AG10803 (cell line): ENCODE data around the gene CDC42BPB.

ENCODE experiments used
- DNase-seq: peaks from one replicate; pipeline ENCODE4 v3.0.0; 2010; ENCODE audit warnings: low read depth
- H3K4me3 ChIP-seq: 2 replicates; pipeline ENCODE4 v1.5.1; 2011; ENCODE audit warnings: mild to moderate bottlenecking, low read length, control low read depth
- CTCF ChIP-seq: conservative IDR thresholded peaks from 2 replicates; pipeline ENCODE4 v1.5.1; 2011; ENCODE audit warnings: mild to moderate bottlenecking, low read length, control low read depth, inconsistent platforms

Gene CDC42BPB

DNA sequence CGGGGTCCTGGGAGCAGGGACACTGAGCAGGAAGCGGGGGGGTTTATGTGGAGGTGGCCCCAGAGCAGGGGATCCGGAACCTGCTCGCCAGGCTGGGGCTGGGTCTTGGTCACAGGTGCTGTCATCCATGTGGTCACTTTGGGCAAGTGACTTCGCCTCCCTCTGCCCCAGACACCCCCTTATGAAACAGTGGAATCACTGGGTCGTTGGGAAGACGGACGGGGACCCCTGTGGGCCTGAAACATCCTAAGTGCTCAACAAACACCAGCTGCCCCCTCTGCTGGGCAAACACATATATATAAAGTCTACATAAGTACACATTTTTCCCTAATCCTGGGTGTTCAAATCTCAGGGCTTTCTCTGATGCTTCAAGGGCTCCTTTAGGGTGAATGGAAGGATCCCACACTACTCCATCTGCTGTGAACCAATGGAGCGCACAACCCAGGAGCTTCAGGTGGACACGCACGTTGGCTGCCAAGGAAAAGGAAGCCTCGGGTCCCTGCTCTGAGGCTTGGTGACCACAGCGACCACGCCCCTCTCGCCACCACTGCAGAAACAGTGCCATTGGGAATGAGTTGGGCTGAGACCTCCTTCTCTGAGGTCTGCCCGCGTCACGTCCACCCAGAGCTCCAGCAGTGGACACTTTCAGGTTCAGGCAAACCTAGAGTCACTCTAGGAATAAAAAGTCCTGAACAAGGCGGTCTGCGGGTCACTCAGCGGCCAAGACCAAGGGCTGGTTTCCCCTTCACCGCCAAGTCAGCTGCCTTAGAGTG is 54.6 kb downstream of the CDC42BPB start:
- DNase-seq = no peak
- TF ChIP-seq CTCF = no peak
- H3K4me3 ChIP-seq = no peak overlapping the region

DNA sequence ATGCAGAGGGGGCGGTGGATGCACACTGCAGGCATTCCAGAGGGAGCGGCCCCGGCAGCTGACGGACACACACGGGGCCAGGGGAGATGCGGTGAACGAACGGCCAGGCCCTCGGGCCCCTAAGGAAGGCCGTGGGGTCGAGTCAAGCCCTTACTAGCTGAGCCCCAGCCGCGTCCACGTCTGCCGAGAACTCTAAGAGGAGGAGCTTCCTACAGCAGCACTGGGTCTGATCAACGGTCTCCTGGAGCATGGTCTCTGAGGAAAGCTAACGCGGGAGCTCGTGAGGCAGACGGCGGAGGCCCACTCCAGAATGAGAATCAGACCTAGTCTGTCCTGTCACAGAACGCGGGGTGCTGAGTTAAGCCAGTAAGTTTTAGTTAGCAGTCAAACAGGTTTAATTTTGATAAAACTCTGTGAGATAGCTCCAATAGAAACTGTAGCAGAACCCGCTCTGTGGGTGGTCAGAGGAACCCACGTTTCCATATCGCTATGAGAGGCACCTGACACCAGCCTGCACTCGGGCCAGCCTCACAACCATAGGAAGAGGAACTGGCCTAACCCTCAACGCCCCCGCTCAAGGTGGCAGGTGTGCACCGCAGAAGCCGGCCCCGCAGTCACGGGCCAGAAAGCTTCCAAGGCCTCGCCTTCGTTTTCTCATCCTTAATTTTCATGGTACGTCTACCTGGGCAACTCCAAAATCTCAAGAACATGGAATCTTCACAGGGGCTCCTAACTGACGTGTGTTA is 55.5 kb downstream of the CDC42BPB start:
- DNase-seq = no peak
- no peak overlapping the region for H3K4me3 ChIP-seq
- no peak for TF ChIP-seq CTCF

DNA sequence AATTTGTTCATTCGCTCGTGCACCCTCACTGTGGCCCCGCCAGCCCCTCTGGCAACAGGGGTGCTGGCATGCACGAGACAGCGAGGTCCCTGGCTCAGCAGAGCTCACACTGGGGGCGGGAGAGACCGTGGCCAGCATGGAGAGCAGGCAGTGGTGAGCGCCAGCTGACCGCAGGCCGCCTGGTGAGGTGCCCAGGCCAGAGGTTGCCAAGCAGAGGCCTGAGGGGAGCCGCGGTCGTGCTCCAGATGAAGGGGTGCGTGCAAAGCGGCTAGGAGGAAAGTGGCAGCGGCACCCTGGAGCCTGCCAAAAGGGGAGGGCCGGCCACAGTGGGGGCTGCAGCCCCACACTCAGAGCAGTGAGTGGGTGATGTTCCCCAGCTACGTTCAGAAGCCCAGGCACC is 56.1 kb downstream of the CDC42BPB start:
- H3K4me3 ChIP-seq = no peak overlapping the region
- DNase-seq = no peak
- TF ChIP-seq CTCF = no peak

GRCh38 chr14:103000291-103000921 is 56.9 kb downstream of the CDC42BPB start:
- TF ChIP-seq CTCF = no peak
- H3K4me3 ChIP-seq = no peak overlapping the region
- DNase-seq = no peak

GRCh38 chr14:102999227-102999895 is 58.0 kb downstream of the CDC42BPB start:
- no peak overlapping the region for H3K4me3 ChIP-seq
- DNase-seq = no peak
- TF ChIP-seq CTCF = no peak

DNA sequence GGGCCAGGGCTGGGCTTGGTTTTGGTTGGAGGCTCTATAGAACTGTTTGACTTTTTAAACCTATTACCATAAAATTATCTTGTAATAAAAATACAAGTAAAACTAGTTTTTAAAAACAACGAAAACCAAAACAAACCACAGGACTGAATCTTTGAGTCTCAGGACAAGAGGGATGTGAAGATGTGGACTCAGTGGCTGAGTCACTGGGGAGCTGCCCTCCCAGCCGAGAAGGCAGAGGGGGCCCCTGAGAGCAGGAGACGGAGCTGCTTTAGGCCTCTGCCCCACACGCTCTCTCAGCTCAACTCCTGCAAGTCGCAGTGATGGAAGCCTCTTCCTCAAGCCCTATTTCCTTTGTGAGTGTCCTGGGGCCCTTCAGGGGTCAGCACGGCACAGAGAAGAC is 59.0 kb downstream of the CDC42BPB start:
- DNase-seq = no peak
- TF ChIP-seq CTCF = no peak
- no peak overlapping the region for H3K4me3 ChIP-seq
